ENCODE results near the gene RNF123.

RNF123 gene

DNA sequence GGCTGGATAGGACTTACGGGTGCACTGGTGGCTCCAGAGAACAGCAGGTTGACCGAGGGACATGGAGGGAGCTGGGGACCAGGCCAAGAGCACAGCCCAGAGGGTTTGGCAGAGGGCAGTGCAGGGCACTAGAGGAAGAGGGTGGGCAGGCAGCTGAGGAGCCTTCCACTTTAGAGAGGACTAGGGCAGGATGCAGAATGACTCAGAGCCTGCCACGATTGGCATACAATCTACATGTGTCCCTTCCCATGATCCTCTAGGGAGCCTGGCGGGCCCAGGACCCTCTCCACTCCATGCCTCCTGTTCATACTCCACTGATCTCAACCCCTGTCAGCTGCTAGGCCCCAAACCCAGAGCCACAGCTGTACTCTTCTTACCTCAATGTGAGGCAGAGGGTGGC lies 29.6 kb upstream of the RNF123 start:
- DNase-seq: no peak

DNA sequence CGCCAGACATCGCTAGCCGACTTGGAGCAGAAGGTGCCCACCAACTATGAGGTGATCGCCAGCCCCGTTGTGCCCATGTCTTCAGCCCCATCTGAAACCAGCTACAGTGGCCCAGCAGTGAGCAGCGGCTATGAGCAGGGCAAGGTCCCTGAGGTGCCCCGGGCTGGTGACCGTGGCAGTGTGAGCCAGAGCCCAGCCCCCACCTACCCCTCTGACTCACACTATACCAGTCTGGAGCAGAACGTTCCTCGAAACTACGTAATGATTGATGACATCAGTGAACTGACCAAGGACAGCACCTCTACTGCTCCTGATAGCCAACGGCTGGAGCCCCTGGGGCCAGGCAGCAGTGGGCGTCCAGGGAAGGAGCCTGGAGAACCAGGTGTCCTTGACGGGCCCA lies 28.1 kb upstream of the RNF123 start:
- no peak for DNase-seq

DNA sequence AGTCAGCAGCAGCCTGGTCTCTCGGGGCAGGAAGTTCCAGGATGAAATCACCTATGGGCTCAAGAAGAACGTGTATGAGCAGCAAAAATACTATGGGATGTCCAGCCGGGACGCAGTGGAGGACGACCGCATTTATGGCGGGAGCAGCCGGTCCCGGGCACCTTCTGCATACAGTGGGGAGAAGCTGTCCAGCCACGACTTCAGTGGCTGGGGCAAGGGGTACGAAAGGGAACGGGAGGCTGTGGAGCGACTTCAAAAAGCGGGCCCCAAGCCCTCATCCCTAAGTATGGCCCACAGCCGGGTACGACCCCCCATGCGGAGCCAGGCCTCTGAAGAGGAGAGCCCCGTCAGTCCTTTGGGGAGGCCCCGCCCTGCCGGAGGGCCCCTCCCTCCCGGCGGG lies 27.3 kb upstream of the RNF123 start:
- DNase-seq: no peak

DNA sequence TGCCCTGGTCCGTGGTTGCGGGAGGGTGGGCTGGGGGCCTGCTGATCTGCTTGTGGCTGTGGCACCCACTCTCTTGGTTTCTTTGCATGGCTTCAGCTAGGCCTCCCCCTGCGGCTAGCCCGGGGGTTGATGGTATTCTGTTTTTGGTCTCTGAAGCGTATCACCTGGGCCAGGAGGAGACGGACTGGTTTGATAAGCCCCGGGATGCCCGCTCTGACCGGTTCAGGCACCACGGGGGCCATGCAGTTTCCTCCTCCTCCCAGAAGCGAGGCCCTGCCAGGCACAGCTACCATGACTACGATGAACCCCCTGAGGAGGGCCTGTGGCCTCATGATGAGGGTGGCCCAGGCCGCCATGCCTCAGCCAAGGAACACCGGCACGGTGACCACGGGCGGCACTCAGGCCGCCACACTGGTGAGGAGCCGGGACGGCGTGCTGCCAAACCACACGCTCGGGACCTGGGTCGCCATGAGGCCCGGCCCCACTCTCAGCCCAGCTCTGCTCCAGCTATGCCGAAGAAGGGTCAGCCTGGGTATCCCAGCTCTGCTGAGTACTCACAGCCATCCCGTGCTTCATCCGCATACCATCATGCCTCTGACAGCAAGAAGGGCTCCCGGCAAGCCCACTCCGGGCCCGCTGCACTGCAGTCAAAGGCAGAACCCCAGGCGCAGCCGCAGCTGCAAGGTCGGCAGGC lies 26.5 kb upstream of the RNF123 start:
- DNase-seq: no peak

DNA sequence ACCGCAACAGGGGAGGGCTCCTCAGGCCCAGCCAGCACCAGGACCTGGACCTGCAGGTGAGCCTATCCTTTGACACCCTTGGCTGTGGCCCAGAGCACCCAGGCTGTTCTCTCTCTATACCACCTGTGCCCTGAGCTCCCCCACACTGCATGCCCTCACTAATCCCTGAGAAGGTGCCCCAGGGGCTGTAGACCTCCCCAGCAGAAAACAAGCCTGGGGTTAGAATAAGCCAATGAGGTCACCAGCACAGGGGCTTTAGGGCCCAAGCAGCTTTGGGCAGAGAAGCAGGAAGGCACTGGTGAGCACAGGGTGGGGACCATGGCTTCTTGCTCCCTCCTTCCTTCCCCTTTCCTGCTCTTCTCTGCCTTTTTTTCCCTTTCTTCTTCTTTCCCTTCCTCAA lies 25.5 kb upstream of the RNF123 start:
- no peak for DNase-seq

DNA sequence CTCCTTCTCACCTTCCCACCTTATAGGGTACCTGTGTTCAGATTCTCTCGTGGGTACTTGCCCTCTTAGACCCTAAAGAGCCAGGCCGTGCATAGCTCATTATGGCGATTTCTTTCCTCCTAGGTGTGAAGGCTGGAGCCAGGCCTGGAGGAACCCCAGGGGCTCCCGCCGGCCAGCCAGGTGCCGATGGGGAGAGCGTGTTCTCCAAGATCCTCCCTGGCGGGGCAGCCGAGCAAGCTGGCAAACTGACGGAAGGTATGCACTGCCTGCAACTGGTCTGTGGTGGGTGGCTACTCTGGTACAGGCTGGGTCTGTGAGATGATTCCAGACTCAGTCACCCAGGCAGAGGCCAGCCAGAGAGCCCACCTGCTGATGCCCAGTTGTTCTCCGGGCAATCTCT lies 25.1 kb upstream of the RNF123 start:
- DNase-seq: no peak

DNA sequence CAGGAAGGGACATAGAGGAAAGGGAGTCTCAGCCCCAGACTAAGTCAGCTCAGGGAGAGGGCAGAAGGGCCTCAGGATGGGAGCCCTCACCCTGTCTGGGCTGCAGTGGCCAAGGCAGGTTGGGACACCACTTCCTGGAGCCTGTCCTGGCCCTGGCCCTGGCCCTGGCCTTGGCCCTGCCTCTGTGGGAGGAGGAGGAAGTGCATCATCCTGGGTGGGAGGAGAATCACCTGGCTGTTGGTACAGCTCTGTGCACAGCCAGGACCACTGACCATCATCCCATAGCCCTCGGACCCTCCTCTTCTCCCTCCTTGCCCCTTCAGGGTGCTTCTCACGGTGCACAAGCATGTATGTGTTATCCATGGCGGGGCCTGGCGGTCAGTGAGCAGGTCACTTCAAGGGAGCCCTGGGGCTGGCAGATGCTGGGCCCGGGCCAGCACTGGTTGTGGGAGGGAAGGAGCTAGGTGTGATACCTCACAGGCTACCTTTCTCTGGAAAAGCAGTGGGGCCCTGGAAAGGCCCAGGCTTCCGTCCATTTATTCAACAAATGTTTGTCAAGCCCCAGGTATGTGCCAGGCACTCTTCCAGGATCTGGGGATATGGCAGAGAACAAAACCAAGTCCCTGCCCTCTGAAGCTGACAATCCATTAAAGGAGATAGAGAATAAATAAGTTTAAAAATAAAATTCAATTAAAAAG lies 23.4 kb upstream of the RNF123 start:
- DNase-seq: no peak

DNA sequence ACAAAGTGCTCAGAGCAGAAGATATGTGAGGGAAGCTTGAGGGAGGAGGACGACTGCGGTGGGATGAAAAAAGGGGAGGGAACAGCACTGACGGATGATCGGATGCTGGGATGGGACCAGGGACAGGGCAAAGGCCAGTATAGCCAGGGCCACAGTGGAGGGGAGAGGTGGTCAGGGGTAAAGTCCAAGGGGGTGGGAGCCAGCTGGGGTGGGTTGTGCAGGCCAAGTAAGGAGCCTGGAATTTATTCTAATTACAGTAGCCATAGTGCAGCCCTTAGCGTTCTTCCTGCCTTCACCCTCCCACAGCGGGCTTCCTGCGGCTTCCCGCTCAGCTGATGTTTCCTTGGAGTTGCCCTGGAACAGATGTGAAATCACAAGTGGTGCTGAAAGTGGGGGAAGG lies 22.8 kb upstream of the RNF123 start:
- DNase-seq: no peak

DNA sequence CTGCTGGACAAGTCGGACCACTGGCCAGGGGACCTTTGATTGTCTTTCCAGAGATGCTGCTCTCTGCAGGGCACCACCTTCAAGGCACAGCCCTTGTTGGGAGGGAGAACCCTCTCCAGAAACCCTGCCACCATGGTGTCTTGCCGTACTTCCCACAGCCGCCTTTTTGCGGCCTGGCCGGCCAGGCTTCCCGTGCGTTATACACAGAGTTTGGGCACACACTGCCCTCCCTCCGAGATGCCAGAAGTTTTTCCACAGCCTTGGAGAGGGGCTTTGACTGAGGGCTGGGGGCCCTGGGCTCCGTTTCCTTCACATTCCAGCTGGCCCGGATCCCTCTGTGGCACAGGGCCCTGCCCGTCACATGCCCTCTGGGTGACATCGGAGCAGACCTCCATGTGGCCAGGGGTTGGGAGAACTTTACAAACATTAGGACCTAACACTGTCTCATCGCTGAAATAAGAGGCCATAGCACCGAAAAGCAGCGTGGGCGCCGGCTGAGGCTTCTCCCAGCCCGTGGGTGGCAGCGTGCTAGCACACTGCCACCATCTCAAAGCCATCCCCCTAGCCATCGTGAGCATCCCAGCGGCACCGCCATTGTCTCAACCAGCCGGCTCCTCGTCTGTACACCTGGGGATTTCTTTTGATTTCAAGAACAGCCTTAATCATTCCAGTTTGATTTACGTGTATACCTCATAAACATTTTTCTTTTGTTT lies 21.5 kb upstream of the RNF123 start:
- DNase-seq: no peak

DNA sequence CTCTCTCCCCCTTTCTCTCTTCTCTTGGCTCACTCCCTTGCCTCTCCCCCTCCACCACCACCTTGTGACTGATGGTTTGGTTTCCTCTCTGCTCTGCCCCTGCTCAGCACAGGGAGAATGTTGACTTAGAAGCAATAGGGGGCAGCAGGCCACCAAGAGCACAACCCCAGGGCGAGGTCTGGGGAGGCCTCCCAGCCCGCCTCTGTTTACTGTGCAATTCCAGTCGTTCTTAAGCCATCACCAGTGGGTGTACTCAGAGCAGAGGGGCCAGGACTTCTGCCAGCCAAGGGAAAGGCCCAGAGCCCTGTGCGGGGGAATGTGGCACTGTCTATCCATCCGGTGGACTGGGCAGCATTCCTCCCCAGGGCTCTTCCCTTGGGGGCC lies 21.0 kb upstream of the RNF123 start:
- DNase-seq: no peak

DNA sequence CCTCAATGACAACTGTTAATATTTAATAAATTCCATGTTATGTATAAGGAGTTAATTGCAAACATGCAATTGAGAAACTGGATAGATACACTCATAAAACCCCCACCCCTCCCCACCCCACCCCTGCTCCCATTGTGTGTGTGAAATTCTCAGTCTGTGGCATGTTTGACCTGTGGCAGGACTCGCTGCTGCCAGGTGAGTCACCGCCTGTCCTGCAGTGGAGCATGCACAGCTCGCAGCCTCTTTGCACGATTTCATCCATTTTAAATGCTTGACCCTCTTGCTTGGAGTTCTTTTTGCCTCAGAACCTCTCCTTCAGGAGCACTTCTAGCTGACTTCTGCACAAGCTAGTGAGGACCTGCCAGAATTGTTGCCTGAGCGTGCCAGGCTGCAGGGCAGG lies 20.5 kb upstream of the RNF123 start:
- DNase-seq: no peak

DNA sequence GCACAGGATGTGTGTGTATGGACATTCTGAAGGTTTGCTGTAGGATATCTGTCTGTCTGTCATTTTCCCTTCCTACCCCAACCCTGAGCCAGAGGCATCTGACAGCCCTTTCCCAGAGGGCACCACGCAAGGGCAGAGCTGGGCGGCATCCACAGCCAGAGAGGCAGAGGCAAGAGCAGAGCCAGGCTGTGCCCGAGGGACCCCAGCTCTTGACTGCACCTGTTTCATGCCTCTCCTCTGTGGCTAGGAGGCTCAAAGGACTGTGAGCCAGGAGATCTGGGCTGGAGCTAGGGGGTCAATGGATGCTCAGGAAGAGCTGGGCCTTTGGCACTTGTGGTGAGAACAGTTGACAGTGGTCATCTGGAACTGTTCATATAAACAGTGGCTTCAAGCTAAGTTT lies 20.0 kb upstream of the RNF123 start:
- no peak for DNase-seq

DNA sequence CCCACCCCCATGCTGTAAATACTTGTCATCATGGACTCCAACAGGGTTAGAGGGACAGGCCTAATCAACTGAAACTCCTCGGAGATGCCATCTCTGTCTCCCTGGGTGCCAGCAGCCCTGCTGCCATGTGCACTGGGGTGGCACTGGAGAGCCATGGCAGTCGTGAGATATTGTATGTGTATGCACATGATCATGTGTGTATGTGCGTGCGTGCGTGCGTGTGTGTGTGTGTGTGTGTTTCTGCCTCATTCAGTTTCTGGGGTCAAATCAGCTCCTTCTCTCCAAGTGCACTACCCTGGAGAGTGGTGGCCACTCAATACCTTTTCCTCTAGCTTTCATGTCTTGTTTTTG lies 18.4 kb upstream of the RNF123 start:
- no peak for DNase-seq

DNA sequence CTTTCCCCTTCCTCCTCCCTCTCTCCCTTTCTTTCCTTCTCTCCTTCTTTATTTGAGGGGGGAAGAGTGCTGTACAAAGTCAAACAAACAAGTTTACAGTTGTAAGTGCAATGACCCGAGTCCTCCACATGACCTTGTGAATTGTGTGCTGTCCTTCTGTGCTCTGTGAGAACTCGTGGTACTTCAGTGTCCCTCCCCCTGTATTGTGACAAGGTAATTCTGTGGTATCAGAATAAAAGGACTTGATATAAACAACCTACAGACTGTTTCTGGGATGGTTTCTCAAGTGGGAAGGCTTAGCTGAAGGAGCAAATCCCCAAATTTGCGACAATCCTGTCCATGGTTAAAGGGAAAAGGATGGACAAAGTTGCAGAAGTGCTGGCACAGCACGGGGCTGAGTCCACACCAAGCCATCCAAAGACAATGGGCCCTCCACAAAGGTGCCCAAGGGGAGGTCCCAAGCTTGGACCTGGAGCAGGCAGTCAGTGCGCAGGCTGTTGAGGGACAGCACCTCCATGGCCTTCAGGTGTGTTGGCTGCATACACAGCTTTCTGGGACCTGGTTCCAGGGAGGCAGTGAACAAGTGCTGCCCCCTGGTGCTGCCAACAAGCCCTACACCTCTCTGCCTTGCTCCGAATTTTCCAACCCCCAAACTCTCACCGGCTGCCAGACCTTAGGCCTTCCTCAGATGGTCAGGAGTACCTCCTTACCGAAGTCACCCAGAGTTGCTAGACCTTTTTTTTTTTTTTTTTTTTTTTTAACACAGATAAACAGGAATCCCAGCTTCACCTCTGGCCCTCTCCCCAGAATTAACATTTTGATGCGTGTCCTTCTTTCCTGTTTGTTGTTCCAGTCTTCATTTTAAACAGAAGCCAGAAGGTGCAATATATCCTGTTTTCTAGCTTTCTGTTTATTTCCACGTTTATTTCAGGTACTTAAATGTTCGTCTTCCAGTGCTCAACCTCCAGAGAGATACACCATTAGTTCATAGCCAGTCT lies 17.8 kb upstream of the RNF123 start:
- DNase-seq: peak; percentile 79

DNA sequence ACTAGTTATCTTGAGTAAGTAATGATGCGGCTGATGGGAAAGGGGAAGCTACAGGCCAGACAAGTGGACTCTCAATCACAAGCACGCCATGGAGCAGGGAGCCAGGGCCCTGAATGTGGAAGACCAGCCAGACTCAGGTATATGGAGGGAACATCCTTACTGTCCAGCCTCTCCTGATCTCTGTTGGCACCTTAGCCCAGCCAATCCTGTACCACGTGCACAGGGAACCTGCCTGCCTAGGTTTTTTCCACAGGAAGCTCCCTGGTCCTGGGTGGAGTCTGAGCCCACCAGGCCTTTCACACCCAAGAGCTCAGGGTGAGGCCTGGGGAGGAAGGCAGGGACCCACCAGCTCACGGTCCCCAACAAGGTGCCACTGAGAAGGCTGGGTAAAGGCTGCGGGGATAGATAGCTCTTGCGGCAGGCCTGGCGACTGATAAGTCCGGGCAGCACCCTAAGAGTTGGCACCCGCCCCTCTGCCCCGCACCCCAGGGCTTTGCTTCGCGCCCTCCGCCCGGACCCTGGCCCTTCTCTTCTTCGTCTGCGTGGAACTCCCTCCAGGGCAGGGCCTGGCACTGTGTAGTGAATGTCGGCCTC lies 16.1 kb upstream of the RNF123 start:
- DNase-seq: peak; percentile 42

DNA sequence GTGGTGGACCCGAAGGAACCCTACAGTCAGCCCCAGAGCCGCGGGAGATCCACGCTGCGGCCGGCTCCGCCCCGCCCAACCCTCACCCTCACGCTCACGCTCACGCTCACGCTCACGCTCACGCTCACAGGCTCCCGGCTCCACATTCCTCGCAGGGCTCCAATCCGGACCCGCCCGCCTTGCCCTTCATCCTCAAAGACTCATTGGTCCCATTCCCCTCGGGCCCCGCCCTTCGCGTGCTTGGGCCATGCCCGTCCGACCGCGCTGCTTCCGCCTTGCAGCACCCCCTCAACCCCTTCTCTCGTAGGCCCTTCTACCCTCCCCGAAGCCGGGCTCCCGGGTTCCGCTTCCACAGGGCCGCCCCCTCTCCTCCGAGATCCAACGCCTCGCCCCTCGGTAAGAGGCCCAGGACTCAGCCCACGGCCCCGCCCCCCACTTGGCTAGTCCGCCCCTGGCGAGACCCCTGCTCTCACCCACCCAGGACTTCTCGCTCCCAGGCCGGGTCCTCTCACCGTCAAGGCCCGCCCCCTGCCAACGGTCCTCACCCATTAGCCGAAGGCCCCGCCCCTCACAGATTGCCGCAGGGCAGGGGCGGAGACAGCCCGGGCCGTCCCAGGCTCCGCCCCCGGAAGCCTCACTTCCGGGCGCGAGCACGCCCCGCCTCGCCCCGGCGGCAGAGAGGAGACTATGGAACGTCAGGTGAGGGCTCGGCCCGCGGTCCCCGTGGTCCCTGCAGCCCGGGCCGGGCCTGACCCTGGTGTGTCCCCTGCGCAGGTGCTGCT lies 15.5 kb upstream of the RNF123 start, which contains the start of gene APEH:
Gene APEH, plus strand, starts transcription at position 637 of the 782 bp plus-strand sequence. Its CDS starts 51 bp downstream, at position 688.
- peak; percentile 99 for DNase-seq

DNA sequence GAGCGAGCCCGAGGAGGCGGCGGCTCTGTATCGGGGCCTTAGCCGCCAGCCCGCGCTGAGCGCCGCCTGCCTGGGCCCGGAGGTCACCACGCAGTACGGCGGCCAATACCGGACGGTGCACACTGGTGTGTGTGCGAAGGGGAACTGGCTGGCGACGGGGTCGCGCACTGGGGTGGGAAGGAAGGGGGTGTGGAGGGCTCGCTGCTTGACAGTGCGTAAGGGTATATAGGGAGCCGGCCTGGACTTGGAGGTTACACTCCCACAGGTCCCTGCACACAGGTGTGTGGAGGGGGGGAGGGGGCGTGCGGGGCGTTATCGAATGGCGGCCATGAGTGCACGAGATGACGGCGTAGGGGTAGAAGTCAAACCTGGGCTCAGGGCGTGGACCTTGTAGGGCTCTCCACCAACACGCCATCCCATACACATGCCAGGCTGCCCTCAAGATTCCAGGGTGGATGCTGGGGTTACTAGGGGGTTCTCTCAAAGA lies 14.8 kb upstream of the RNF123 start:
- DNase-seq: peak; percentile 16

DNA sequence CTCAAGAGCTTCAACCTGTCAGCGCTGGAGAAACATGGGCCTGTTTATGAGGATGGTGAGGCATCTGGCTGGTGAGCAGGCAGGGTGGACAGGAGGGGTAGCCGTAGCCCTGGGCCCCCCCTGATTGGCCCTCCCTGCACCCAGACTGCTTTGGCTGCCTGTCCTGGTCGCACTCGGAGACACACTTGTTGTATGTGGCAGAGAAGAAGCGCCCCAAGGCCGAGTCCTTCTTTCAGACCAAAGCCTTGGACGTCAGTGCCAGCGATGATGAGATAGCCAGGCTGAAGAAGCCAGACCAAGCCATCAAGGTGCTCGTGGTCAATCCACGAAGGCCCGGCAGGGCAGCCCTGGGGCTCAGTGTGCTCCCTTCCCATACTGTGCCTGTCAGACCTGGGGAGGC lies 13.4 kb upstream of the RNF123 start:
- DNase-seq: no peak

DNA sequence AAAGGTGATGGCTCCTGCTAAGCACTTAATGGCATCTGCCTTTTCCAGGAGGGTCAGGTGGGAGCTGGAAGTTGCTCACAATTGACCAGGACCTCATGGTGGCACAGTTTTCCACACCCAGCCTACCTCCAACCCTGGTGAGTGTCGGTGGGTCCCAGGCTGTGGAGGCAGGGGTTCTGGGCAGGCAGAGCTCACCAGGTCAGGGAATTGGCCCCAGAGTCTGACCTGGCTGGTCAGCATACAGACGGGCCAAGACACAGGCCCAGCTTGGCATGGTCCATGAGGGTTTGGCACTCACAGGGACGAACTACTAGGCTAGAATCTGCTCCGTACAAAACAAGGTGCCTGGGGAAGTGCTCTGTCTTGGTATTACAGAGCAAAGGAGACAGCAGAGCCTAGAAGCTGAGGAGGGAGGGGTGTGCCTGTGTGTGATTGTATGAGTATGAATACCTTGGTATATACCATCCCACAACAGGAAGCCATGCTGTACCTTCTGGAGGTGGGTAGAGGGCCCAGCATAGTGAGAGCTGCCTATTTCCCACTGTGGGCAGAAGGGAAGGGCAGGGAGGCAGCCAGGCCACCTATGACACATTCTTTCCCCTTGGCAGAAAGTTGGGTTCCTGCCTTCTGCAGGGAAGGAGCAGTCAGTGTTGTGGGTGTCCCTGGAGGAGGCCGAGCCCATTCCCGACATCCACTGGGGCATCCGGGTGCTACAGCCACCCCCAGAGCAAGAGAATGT lies 8.7 kb upstream of the RNF123 start:
- no peak for DNase-seq

DNA sequence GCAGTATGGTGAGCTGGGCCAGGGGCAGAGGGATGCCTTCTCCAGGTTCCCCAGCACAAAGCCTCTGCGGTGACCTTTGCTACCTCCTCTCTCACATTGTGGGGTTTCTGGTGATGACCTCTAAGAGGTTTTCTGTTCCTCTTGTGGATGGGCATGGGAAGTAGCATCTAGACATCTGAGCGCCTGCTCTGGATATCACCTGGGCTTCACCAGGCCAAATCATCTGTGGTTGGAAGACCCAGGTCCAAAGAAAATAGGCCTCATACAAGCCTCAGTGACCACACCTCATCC lies 8.2 kb upstream of the RNF123 start:
- DNase-seq: no peak

DNA sequence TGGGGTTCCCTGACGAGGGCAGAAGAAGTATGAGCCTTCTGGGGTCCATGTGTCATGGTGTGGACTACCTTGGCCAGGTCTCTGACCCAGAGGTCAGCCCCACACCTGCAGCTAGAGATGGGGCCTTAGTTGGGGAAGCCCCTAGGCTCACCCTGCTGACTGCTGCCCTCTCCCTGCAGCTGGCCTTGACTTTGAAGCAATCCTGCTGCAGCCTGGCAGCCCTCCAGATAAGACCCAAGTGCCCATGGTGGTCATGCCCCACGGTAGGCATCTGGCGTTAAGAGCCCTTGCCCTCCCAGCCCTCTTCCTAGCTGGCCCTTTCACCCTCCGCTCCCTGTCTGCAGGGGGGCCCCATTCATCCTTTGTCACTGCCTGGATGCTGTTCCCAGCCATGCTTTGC lies 7.8 kb upstream of the RNF123 start:
- DNase-seq: no peak
